GM19023 (cell line): Measurements from ENCODE around the gene SLCO1A2.
"Not testable (repeated sequence)": the region's sequence is repeated elsewhere in the genome, so short reads cannot be mapped to it uniquely, and the experiment has no call there.

ENCODE experiments used
- ATAC-seq: cut with Tn5 transposase; IDR thresholded peaks from one replicate; pipeline ENCODE4 v1.9.1; 2021; ENCODE audit warnings: mild to moderate bottlenecking, moderate library complexity; ENCODE audit not compliant: unreplicated experiment

The SLCO1A2 gene, protein sequence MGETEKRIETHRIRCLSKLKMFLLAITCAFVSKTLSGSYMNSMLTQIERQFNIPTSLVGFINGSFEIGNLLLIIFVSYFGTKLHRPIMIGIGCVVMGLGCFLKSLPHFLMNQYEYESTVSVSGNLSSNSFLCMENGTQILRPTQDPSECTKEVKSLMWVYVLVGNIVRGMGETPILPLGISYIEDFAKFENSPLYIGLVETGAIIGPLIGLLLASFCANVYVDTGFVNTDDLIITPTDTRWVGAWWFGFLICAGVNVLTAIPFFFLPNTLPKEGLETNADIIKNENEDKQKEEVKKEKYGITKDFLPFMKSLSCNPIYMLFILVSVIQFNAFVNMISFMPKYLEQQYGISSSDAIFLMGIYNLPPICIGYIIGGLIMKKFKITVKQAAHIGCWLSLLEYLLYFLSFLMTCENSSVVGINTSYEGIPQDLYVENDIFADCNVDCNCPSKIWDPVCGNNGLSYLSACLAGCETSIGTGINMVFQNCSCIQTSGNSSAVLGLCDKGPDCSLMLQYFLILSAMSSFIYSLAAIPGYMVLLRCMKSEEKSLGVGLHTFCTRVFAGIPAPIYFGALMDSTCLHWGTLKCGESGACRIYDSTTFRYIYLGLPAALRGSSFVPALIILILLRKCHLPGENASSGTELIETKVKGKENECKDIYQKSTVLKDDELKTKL

DNA sequence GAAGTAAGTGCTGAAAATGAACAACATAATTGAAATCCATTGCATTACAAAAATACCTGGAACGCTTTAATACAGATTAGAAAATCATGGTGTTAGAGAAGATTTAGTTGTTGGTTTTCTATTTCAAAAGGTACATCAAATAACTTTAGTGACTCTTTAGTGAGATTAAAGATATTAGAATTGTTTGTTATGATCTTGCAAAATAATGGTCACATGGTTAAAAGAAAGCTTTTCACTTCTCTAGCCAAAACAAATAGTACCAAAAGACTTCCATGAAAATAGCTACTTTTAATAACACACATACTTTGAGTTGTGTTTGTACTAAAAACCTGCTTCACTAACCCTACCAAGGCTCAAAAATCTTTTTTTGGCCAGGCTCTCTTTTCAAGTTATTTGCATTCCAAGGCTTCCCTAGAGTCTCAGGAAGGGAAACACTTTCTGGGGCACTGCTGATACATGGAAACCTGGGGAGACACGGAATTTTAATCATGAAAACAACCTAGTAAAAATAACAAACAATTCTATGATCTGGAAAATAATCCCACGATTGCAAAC is at the start of gene SLCO1A2:
TSS of gene SLCO1A2 (minus strand) at position 147 of the 555 bp plus-strand sequence. CDS start 270 bp downstream, outside the sequence.
- no peak for ATAC-seq

DNA sequence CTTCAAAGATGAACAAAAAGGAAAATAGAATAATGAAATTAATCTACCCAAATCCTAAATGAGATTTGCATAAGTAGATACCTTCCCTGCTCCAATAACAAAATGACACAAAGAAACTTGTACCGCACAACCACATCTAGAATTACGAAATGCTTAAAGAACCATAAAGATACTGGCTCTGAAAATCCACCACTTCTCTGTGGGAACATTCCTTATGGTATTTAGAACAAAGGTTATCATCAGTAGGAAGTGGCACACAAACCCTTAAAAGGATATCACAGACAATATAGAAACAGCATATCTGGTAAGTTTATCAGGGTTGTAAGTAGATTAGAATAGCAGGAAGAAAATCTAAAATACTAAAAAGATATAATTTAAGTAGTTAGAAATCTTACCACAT is 49.5 kb upstream of the SLCO1A2 start:
- no peak for ATAC-seq

DNA sequence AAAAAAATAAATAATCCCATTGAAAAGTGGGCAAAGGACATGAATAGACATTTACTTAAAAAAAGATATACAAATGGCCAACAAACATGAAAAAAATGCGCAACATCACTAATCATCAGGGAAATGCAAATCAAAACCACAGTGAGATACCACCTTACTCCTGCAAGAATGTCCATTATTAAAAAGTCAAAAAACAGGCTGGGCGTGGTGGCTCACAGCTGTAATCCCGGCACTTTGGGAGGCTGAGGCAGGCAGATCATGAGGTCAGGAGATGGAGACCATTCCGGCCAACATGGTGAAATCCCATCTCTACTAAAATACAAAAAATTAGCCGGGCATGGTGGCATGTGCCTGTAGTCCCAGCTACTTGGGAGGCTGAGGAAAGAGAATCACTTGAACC is 46.6 kb upstream of the SLCO1A2 start:
- ATAC-seq = not testable (repeated sequence)

DNA sequence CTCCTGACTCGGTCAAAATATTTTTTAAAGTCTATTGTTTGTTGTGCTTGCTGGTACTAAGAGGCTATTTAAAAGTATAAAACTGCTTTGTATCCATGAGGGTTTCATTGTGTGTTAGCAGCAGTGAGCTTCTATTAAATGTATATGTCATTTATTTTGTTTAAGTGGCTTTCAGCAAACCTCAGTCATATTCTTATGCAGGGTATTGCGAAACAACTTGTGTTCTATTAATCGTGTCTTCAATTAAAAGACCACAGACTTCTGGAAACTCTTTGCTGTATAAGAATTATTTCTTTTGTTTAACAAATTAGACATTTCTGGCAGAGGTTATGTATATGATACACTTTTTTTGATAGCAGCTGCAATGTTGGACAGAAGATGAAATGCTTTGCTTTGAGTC is 44.5 kb upstream of the SLCO1A2 start:
- no peak for ATAC-seq

DNA sequence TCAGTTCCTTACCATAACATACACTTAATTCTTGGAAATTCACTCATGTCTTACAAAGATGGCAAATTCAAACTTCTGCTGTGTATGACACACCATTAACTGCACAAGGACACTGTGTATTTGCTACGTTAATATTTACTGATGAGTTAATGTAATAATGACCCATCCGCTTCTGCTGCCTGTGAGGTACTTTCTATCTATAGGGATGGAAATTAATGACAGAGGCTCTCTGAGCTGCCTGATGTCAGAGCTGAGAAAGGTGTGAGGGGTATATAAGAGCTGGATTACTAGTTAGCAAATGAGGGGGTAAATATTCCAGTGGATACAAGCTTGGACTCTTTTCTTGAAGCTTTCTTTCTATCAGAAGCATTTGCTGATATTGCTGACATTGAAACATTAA is 37.9 kb upstream of the SLCO1A2 start, which contains the start of gene IAPP:
TSS of gene IAPP (plus strand) at position 301 of the 400 bp plus-strand sequence. CDS start 450 bp downstream, outside the sequence.
- ATAC-seq = no peak

DNA sequence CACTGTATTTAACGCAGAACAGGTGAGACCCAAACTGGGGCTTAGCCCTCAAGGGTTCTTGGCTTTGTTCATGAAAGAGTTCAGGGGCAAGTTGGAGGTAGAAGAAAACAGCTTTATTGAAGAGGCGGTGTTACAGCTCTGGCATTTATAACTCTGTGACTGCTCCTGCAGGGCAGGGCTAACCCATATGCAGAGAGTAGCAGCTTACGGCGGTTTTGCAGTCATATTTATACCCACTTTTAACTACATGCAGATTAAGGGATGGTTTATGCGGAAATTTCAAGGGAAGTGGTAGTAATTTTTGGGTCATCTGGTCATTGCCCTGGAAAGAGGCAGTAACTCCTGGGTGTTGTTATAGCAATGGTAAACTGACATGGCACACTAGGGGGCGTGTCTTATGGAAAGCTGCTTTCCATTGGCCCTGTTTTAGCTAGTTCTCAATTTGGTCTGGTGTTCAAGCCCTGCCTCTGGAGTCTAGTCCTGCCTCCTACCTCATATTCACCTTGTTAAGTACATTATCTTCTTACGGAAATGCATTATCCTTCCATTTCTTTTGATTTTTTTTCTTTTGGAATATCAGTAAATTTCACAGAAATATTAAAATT is 36.2 kb upstream of the SLCO1A2 start:
- ATAC-seq = no peak

DNA sequence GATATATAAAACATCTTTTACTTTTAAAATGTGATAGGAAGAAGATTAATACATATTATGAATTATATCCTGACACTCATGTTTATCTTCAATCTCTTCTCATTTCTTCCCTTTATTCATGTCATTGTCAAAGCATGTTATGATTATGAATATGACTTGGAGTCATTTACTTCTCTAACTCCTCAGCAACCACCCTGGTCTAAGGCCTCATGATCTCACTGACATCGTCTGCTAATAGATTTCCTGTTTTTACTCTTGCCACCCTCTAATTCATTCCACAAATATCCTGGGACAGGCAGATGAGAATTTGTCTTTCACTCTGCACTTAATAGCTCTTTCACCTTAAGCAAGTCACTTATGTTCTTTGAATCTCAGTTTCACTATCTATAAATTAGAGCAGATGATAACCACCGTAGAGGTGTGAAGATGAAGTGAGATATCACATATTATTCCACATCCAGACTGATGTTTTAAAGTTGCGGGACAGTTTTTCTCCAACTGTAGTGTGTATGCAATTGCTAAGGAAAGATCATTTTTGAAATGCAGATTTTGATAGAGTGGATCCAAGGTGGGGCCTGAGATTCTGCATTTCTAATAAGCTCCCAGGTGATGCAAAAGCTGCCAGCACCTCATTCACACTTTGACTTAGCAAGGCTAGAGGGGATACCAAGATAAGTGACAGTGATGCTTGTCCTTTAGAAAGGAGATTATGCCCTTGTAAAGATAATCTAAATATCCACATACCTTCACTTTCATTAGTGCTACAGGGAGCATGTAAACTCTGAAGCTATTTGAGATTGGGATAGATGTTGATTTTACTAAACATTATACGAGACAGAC is 34.6 kb upstream of the SLCO1A2 start:
- ATAC-seq = no peak

DNA sequence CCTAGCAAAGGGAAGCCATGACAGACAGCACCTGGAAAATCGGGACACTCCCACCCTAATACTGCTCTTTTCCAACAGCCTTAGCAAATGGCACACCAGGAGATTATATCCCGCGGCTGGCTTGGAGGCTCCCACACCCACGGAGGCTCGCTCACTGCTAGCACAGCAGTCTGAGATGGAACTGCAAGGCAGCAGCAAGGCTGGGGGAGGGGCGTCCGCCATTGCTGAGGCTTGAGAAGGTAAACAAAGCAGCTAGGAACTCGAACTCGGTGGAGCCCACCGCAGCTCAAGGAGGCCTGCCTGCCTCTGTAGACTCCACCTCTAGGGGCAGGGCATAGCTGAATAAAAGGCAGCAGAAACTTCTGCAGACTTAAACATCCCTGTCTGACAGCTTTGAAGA is 25.9 kb upstream of the SLCO1A2 start:
- not testable (repeated sequence) for ATAC-seq

DNA sequence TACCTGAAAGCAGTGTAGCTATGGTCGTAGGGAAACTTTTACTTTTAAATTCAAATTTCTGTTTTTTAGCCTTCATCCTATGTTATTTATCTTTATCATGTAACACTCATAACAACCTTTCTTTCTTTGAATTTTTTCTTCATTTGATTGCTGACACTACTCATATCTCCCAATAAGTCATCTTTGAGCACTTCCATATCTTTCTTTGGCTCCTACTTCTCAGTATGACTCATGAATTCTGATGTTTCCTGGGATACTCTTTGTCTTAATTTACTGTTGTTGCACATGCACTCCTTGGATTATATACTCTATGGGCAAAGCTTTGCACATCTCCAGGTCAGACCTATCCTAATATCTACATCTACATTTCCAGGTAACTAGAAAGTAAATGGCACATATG is 19.9 kb upstream of the SLCO1A2 start:
- no peak for ATAC-seq

DNA sequence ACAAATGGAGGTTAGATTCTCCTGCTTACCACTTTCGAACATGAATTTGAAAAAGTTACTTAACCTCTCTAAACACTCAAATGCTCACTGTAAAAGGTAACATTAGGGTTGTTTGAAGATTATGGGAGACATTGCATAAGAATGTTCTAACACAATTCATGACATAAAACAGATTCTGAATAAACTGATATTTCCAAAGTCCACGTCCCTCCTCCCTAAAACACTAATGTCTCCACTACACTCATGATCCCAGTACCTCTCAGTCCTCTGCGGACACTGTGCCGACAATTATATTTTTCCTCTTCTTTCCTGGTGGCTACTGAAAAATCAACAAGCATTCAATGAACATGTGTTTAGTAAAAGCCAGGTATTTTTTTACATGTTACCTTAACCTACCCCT is 19.2 kb upstream of the SLCO1A2 start:
- ATAC-seq = no peak

DNA sequence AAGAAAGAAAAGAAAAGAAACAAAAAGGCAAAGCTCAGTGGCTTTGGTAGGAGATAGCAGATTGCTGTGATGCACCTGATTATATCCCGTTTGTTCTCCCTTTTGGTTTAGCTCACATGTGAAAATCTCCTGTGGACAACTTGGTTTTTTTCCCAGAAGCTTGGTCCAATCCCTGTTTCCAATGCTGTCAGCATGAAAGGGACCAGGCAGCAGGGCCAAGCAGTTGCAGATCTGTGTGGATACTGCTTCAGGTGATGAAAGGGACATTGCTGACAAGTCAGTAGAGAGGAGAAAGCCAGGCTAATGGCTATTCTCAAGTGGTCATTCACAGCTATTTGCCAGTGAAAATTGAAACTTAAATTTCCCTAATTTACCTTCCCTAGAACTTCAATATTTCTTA is 18.8 kb upstream of the SLCO1A2 start:
- no peak for ATAC-seq

DNA sequence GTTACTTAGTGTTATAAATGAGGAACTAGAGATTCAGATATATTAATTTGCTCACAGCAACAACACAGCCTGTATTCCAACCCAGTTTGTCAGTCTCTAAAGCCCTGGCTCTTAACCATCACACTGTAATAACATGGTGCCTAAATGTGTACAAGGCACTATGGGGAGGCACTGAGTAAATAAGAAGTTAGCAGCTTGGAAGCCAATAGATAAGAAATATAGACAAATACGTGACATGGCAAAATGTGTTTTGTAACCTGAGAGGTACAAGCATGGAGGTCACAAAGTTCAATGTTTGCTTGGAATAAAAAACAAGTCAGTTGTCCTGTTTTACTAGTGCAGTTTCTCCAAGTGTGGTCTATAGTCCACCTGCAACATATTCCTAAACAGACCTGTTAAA is 16.3 kb upstream of the SLCO1A2 start:
- ATAC-seq = no peak

DNA sequence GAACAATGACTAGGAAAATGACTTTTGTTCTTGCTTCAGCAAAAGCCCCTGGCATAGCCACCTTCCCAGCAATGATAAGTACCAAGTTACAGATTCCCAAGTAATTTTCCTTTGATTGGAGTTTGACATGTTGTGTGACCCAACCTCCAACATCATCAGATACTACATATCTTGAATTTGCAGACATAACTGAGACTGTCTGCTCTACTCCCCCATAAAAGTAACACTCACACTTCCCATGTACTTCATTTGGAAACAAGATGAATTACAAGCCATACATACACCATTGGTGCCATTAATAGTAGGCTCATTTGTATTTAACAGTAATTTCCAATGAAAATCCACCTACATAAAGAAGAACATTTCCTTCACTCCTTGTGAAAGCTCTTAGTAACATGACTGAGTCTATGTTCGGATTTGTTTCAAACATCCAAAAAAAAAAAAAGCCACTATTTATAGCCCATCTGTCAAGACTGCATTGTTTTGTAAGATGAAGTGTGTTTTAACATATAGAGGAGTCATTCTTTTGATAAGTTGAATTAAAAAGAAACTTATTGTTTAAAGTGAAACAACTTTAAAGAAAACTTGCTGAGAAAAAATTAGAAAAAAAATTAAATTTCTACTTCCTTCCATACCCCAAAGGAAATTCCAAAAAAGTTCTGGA is 12.0 kb upstream of the SLCO1A2 start:
- no peak for ATAC-seq

DNA sequence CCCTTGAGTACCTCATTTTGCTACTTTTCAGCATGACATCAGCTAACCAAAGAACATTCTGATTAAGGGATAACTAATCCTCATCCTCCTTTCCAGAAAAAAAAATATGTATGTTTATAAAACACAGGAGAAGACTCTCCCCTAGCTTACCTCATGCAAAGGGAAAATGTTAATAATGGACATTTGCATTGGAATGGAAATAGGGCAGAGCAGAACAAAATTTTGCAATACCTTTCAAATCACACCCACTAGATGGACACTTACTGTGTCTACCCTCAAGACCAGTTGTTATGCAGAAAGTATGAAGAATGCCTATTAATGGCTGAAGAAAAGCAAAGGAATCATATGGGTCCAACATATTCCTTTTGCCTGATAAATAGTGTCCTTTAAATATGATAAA is 8.9 kb upstream of the SLCO1A2 start:
- ATAC-seq = no peak

DNA sequence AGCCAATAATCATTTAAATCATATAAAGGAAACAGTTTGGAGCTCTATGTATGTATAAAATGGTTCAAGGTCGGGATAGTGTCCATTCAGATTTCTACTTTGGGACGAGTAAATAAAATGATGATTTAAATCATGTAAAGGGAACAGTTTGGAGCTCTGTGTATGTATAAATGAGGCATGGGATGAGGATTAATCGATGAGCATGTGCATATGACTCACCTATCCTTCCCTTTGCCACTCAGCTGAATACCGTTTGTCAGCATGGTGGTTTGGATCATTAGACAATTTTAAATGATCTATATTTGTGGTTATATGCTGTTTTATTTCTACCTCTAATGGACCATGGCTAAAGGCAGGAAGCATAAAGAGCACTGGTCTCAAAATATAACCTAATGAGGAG is 7.1 kb upstream of the SLCO1A2 start:
- ATAC-seq = no peak

DNA sequence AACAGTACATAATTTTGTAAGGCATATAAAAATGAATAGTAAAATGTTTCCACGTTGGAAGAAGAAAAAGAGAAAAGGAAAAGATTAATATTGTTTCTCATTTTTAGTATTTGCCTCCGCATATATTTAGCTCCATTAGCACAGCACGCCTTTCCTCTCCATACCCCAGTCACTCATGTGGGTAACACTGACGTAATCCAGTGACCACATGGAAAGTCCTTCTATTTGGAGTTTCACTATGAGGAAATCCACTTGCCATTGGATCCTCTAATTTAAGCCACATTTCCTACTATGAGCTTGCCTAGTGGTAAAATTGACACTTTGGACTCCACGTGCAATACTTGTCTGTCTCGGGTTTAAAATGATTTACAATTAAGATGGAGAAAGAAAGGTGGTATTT is 5.7 kb upstream of the SLCO1A2 start:
- no peak for ATAC-seq

DNA sequence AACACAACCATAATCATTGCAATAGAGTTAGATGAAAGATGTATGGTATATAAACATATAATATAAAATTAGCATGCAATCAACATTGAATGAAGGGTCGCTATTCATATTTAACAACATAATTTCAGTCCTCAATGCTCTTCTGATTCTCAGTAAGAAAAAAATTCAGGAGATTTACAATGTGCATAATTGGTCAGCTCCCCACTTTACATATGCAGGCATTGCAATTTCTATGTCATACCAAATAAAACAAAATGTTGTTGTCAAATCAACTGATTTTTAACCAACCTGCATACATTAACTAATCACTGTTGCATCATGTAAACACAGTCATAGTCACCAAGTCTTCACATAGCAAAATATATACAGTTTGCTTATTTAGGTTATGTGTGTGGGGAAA is 5.2 kb upstream of the SLCO1A2 start:
- ATAC-seq = no peak

DNA sequence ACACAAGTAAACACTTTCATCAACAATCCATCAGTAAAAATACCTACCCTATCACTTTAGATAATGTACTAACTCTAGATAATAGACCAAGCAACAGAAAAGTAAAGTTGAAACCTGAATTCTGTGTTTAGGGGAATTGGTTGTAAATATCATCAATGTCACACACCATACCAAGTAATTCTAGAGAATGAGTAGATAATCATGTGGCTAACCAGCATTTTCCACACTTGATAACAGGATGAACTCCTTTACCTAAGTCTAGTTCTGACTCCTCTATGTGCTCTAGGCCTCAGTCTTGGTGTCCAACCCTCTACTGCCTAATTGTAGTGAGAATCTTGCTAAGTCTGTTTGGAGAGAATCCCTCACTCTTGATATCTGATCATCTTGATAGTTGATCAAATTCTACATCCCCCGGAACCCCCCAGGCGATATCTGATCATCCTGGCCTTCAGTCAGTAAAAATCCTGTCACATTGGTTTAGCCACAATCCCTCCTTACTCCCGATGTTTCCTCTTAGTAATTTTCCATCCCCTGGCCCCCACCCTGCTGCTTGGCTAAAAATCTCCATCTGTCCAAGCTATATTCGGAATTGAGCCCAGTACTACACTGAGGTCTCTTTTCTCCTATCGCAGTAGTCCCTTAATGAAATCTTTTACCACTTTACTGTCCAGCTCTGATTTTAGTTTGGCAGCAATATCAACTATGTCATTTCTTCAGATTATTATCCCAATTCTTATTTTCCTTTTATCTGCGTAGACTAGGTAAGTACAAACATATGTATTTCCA is 3.4 kb upstream of the SLCO1A2 start:
- no peak for ATAC-seq

DNA sequence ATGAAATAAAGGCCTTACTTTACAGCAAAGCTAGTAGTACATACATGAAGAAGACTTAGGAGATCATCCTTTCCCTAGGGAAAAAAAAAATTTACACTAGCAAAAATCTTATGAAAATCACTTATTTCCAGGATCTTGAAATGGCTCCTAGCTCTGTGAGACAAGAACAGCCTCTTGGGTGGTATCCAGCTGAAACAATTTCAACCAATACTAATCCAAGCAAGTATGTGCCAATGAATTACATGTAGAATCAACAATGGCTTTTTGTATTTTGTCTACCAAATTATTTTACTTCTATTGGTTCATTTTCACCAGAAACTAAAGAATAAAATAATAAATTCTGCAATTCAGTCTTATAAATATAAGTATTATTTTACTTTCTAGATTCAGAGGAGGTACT is 2.7 kb upstream of the SLCO1A2 start:
- ATAC-seq = no peak
